Astrocyte of the hippocampus (primary cell): ENCODE measurements around the gene FMOD.
"Not testable (repeated sequence)": the region's sequence is repeated elsewhere in the genome, so short reads cannot be mapped to it uniquely, and the experiment has no call there.

ENCODE experiments used
- DNase-seq: peaks from one replicate; pipeline ENCODE4 v3.0.0; 2011; ENCODE audit warnings: low read depth, low spot score

The FMOD gene

DNA sequence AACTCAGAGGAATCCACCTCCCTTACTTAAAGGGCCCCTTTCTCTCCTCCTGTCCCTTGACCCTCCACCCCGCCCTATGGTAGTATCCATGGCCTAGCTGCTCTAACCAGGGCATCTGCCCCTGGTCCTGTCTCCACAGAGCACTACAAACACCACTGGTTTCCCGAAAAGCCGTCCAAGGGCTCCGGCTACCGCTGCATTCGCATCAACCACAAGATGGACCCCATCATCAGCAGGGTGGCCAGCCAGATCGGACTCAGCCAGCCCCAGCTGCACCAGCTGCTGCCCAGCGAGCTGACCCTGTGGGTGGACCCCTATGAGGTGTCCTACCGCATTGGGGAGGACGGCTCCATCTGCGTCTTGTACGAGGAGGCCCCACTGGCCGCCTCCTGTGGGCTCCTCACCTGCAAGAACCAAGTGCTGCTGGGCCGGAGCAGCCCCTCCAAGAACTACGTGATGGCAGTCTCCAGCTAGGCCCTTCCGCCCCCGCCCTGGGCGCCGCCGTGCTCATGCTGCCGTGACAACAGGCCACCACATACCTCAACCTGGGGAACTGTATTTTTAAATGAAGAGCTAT, 43.9 kb downstream of the FMOD start:
- no peak for DNase-seq

DNA sequence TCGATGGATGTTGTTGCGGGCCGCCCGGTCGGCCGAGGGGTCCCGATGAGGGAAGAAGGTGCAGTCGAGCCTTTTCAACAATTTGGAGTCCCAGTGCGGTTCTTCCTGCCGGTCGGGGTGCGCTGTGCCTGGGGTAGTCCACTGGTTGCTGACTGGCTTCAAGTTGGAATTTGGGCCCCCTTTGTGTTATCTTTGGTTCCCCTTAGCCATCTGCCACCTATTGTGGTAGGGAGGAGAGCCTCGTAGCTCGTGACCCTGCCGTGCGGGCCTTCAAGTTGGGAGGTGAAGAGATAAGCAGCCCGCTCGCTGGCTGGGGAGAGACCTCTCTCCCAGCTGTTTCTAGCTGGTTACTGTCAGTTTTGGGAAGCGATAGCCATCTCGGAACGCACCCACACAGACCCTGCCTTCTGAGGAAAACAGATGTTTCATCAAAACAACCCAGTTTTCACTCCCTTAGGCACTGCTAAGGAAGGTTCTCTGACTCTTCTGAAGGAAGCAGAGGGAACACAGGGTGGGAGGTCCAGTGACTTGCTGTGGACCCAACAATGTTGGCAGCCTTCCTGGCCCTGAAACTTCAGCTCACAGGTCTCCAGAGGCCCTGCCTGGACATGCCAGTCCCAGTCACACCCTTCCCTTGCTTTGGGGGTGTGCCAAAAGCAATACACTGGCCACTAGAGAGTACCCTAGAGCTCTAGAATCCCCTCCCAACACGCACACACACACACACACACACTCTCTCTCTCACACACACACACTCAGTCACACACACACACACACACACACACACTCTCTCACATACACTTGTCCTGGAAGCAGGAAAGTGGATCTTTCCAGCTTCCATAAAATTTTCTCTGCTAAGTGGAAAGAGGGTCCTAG, 44.6 kb downstream of the FMOD start:
- DNase-seq: peak; percentile 93

DNA sequence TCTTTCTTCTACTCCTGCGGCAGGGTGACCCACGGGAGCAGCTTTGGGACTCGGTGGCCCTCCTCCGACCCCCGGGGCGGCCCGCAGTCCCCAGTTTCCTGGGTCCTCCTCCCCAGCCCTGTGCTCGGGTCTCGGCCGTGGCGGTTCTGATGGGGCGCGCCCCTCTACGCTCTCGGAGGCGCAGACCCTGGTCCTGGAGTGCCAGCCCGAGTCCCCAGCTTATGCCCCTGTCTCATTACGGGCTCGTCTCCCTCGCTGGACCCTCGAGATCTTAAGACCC, 45.2 kb downstream of the FMOD start:
- peak; percentile 48 for DNase-seq

DNA sequence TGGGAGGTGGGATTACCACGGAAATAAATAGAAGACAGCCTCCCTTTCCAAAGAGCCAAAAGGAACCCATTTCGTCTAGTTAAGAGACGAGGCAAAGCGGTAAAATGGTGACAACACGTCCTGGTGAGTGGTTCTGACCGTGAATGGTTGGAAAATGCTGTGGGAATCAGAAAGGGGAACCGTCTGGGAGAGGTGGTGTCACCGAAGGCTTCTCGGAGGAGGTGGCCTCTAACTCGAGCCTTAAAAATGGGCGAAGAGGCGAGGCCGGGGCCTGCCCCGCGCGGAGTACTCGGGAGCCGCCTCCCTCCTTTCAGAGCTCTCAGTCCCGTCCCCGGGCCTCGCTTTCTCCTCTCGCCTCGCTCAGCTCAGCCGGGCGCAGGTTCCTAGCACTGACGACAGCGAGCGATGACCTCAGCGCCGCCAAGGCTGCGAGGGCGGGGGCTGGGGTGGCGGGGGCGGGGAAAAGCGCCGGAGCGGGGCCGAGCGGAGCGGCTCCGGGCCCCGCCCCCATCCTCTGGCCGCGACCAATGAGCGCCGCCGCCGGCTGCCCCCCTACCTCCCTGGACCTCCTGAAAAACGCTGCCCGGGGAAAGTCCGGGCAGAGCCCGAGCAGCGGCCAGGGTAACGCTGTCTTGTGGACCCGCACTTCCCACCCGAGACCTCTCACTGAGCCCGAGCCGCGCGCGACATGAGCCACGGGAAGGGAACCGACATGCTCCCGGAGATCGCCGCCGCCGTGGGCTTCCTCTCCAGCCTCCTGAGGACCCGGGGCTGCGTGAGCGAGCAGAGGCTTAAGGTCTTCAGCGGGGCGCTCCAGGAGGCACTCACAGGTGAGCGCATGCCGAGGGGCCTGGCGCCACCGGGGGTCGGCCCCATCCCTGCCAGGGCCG, 45.8 kb downstream of the FMOD start, which contains the start of gene BTG2:
Gene BTG2, plus strand, starts transcription at position 601 of the 890 bp plus-strand sequence. Its CDS starts 88 bp downstream, at position 689.
- DNase-seq: peak; percentile 97

DNA sequence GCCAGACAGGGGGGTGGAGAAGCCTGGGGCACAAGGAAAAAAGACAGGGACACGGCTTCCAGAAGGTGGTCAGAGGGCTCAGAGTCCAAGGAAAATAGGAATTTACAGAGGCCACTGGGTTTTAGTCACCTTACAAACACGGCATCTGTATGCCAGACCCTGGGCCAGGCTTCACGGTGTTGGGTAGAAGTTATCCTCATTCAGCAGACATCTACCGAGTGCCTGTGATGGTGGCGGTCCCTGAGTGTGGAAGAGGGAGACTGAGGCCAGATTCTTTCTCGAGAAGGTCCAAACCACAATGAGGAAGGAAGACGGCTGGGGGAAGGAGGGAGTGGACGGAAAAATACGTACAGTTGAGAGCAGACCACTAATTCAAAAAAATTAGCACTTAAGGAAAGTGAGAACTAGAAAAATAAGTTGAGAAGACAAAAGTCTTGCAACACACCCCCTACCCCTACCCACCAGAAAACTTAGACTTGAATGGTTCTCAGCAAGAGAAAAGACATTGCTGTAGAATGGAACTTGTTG, 46.5 kb downstream of the FMOD start:
- DNase-seq: no peak

DNA sequence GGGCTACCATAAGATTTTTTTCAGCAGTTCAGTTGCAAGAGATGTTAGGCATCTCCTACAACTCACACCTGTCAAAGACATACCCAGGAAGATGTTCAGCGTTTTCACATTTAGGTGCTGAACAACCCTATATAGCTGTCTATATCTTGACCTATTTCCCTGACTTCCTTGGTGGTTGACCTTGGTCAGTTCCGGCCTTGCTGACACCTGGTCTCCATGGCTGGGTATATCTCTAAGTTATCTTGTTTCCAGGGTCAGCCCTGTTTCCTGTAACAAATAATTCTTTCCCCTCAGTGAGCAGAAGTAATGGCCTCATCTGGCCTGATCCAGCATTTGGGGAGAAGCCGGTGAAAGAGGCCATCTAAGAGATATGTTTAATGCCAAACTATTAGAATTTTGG, 48.0 kb downstream of the FMOD start:
- DNase-seq: no peak

DNA sequence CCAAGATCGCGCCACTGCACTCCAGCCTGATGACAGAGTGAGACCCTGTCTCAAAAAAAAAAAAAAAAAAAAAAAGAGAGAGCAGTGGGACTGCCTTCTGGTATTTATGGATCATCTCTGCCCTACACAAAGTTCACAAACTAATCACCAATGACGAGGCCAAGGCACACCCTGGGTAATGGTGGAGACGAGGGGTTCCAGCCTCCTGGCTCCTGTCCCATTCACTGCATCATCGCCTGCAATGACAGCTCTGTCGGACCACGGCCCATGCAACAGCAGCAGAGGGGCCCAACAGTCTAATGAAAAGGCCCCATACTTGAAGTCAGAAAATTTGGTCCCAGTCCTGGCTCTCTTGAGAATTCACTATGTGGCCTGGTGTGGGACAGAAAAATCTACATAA, 48.5 kb downstream of the FMOD start:
- no peak for DNase-seq

DNA sequence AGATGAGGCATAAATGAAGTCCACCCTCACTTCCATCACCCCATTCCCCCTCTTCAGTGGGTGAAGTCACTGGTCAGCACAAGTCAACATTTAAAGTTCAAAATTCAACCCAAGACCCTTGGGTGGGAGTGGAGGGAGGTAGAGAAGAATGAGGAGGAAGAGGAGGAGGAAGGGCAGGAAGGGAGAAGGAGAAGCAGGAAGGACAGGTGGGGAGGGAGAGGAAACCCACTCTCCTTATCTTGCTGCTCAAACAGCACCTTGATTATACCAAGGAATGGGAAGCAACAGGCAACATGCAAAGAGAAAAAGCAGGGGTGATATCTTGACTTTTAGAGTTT, 49.6 kb downstream of the FMOD start:
- no peak for DNase-seq

DNA sequence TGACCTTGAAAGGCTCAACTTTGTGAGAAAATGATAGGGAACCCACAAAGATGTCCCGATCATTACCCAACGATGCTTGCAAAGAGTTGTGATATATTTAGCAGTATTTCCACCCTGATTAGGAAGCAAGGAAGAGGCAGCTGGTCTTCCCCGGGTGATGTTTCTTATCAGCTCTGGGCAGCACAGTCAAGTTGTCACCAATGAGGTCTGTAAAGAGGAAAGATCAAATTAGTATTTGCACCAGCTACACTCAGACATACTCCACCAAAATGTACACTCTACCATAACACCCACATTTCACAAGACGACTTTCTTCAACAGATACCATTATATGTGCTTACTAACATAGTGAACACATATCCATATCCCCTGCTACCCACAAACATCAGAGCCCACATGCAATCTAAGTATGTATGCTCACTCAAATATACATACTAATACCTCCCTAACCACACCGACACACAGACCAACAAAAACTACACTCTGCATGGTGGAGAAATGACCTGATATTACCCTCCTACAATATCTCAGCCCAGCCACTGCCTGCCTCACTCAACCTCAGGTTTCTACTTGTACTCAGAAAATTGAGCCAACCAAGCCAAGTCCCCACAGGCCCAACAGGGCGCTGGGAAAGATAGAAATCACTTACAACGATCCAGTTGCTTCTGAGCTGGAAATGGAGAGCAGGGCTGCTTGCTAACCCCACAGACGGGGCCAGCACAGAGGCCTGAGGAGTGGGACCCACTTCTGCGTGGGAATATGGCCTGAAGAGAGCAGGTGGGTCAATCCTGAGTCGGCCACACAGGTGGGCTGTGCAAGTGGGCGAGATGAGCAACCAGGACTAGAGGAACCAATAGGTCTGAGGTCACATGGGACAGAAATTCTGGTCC, 50.2 kb downstream of the FMOD start:
- DNase-seq: no peak

DNA sequence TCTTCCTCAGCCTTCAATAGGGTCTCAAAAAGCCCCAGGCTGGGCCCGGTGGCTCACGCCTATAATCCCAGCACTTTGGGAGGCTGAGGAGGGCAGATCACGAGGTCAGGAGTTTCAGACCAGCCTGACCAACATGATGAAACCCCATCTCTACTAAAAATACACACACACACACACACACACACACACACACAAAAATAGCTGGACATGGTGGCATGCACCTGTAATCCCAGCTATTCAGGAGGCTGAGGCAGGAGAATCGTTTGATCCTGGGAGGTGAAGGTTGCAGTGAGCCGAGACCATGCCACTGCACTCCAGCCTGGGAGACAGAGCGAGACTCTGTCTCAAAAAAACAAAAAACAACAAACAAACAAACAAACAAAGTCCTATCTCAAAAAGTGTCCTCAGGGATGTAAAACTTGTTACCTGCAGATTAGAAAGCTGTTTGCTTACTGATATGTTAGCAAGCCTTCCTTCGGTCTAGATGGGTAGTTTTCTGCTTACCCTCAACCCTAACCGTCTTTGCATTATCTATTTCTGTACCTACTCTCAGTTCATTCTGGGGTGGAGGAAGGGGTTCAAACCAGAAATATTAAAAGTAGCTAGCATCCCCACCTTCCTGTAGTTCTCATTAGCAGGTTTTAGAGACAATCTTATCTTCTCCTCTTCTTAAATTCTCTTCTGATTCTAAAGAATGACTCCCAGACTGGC, 51.0 kb downstream of the FMOD start:
- DNase-seq: not testable (repeated sequence)

DNA sequence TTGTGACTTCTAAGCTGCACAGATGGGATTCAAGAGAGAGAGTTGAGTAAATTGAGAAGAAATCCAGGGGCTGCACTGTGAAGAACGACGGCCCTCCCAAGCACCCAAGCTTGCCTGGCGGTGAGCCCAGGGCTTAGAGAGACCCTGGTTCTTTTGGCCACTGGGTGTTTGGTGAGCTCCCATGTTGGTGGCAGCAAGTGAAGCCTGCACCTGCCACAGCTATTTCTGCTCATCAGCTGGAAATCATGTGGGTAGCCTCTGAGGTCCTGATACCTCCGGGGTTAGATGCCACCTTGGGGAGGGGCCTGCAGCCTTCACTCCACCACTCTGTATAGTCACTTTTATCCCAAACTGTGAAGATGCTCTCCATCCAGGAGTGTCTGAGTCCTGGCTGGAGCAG, 51.8 kb downstream of the FMOD start:
- no peak for DNase-seq

DNA sequence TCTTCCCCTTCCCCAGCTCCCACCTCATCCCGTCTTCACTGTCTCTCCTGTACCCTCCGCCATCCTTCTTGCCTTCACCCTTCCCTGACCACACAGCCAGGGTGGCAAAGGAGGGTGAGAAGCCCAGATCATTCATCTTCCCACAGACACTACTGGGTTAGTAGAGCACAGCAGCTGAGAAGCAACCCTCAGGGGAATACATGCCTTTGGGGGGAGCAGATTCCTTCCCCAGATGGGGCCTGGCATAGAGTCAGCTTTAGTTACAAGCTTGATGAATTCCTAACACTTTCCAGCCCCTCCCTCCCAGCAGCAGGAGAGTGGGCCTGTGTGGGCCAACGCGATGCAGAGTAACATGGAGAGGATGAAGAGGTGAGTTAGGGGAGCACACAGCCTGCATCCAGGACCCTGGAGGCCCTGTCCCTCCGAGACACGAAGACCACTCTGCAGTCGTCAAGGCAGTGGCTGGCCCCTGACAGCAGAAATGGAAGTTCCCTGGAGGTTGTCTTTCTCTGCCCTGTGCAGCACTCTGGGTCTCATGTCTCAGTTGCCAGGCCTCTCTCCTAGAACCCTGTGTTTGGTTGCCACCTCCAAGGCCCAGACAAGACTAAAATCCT, 54.4 kb downstream of the FMOD start:
- no peak for DNase-seq

DNA sequence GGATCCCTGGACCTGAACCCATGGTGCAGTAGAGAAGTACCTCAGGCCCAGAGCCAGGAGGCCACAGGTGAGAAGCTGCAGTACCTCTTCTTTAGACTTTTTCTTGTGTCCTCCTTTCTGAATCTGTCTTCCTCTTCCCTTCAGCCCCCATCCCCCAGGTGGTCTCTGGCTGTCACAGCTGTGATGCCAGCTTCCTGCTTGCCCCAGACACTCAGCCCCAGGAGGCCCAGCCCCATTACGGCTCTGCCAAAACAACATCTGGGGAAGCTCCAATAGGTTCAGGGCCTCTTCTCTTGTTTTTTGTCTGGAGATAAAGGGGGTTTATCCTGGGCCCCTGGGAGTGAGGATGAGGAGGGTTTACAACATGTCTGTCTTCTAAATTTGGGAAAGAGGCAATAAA, 55.1 kb downstream of the FMOD start:
- no peak for DNase-seq

DNA sequence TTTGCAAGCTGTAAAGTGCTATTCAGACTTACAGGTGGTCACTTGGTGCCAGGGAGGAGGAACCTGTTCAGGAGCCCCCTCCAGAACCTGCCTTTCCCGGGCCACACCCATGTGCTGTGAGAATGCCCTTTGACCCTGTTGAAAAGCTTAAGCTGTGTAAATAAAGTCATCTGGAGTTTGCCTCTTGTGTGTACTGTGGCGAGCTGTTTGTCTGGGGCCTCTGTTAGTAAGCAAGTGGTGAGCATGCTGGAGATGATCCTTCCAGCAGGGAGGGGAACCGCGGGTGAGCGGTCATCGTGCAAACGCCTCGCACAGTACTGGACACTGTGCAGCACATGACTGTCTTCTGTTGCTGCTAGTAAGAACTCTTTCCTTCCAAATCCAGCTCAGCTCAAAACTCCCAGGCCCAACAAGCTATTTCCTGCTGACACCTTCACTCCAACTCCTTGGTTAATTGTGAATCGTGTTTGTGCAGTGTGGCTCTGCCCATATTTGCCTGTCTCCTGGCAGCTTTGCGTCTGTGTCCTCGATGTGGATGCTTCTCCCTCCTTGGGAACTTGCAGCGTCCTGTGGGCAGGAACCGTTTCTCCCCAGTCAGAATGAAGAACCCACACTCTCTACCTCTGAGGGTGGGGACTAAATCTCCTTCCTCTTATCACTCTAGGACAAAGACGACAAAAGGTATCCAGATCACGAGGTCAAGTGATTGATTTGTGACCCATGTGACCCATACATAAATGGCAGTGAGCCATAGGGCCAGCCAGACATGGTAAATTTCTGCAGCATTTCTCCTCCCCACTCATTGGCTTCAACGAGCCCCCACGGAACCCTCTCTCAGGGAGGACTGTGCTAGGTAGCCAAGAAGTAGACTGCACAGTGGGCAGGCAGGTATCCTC, 59.5 kb downstream of the FMOD start:
- DNase-seq: no peak
